ENCODE data around the gene FYN. TPM values are rescaled to one million over a fixed set of nuclear protein-coding genes. Genes with fewer than 3 reads are reported as not detected.

Gene FYN
- total and polyA plus RNA-seq, 10 of the 15 experiments (the other 5 are each of a cell fraction or from before 2014, with no cell fraction given) = 51.4 to 247 (median 138) TPM

- ChIA-PET RAD21 (ENCODE audit: unreplicated experiment) (no interaction called here), CTCF (interaction anchor here (0.8 to 1.8 kb wide), 5 partner anchors 12 to 416 kb away, joined by 3 to 4 read pairs (median 4); no protein-coding TSS in a partner anchor), POLR2A (no interaction called here), SMC1A (ENCODE audit: uncharacterized antibody, unreplicated experiment) (interaction anchor here (1.1 to 1.5 kb wide), 3 partner anchors 22 to 370 kb away, joined by 4 to 5 read pairs (median 4); partner anchors contain the start of gene TRAF3IP2)
- H3K36me3 ChIP-seq (ENCODE audit: control insufficient read depth in 2 of 2, insufficient read depth in 2 of 2, low read length in 1 of 2) = no peaks in the 10 kb centered on the region
- TF ChIP-seq EP300 (IDR thresholded peaks at IDR 0.05; ENCODE audit: borderline replicate concordance in 1 of 2, control insufficient read depth in 1 of 2, low read depth in 2 of 2, low read length in 2 of 2) (no peak), ATF3 (IDR thresholded peaks at IDR 0.05; ENCODE audit: borderline replicate concordance, extremely low read depth, low read depth, low read length) (no peak), CUX1 (IDR thresholded peaks at IDR 0.05; ENCODE audit: insufficient replicate concordance, low read depth, low read length) (no peak), ZNF384 (IDR thresholded peaks at IDR 0.05; ENCODE audit: borderline replicate concordance, low read depth, low read length) (no peak), SRF (IDR thresholded peaks at IDR 0.05; ENCODE audit: low read depth in 2 of 2, low read length in 2 of 2) (no peak), SMAD5 (IDR thresholded peaks at IDR 0.05; ENCODE audit: low read depth) (no peak), RCOR1 (conservative IDR thresholded peaks at IDR 0.05; ENCODE audit: low read depth, low read length) (no peak)
- no peak overlapping the region for H2AFZ ChIP-seq (ENCODE audit: control insufficient read depth, low read depth, low read length)
- in situ Hi-C loops (cut with MboI) = no loop called here
- no peak overlapping the region for H3K27ac ChIP-seq (ENCODE audit: control insufficient read depth, insufficient read depth)
- no peak overlapping the region for H3K4me2 ChIP-seq (ENCODE audit: control insufficient read depth, insufficient read depth)
- WGBS (ENCODE audit: insufficient coverage, insufficient replicate concordance, low lambda C conversion rate, missing lambda C conversion rate) = 55% methylated on average over 6 of the region's 6 CpGs
- peaks cover 0 to 4% of the 10 kb centered on the region in 2 experiments; a peak in 1 of 4 replicates for H3K27me3 ChIP-seq (replicated peaks in 1 of 2; ENCODE audit: control insufficient read depth in 2 of 2, insufficient read depth in 2 of 2, low read length in 1 of 2)
- no peak overlapping the region for H3K4me3 ChIP-seq
- ATAC-seq = no peak
- no peak for DNase-seq (ENCODE audit: low read depth, low spot score)
- BruUV-seq (replicated peaks) = no TSS peak
- no peaks in the 10 kb centered on the region for H3K79me2 ChIP-seq (ENCODE audit: control insufficient read depth, insufficient read depth, low read length)
- intact Hi-C loops (cut with micrococcal nuclease; ENCODE audit: unreplicated experiment) = no loop called here
- FAIRE-seq = no peak
- H3K9ac ChIP-seq (ENCODE audit: control insufficient read depth, insufficient read depth, low read length) = no peak overlapping the region
- H4K20me1 ChIP-seq (ENCODE audit: control insufficient read depth, insufficient read depth) = no peaks in the 10 kb centered on the region
- no peaks in the 10 kb centered on the region for H3K4me1 ChIP-seq (ENCODE audit: control insufficient read depth, insufficient read depth, low read length)
- H3K9me3 ChIP-seq (replicated peaks; ENCODE audit: control insufficient read depth, insufficient read depth, low read length) = no peaks in the 10 kb centered on the region; the same call in 2 of the 3 replicates
These were observed 245.0 kb downstream of the FYN start for GRCh38 chr6:111628142-111628850.
